HG02840 (cell line): ENCODE data around the gene LCE2B.
"Not testable (repeated sequence)": the region's sequence is repeated elsewhere in the genome, so short reads cannot be mapped to it uniquely, and the experiment has no call there.

ENCODE experiments used
- ATAC-seq: cut with Tn5 transposase; IDR thresholded peaks from one replicate; pipeline ENCODE4 v1.9.1; 2021; ENCODE audit warnings: mild to moderate bottlenecking, moderate library complexity, moderate number of reproducible peaks; ENCODE audit not compliant: unreplicated experiment, low FRiP score

LCE2B gene, protein sequence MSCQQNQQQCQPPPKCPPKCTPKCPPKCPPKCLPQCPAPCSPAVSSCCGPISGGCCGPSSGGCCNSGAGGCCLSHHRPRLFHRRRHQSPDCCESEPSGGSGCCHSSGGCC

DNA sequence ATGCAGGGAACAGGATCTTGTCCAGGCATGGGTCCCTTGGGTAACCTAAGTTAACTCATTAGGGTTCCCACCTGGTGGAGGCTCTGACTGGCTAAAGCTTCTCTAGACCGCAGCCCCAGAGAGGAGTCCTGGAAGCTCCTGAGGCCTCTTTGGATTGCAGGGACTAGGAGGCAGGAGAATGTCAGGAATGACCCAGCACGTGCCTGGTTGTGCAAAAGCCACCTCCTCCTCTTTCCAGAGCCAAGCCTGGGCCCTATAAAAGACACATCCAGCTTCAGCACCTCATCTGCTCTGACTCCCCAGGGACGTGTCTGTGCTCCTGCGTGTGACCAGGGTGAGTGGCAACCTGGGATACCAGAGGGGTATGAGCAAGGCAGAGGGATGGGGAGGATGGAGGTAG is at the start of gene LCE2B:
Gene LCE2B (plus strand): TSS at position 301 of the 400 bp plus-strand sequence. CDS start 721 bp downstream, outside the sequence.
- not testable (repeated sequence) for ATAC-seq

DNA sequence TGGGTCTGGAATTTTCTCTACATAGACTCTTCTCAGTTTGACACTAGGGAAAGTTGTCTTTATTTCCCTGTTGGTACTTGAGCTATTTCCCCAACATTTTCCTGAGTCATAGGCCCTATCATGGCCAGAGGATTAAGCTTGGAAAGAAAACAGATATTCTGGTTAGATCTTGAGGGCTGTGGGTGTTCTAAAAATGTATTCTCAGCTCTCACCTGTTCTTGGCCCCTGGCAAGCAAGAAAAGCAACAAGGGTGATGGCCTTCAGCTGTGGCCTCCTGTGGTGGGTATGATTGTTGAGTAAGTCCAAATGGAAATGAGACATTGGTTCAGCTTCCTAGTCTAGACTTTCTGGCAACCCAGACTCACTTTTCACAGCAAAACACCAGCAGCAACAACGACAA is 45.6 kb upstream of the LCE2B start:
- no peak for ATAC-seq

DNA sequence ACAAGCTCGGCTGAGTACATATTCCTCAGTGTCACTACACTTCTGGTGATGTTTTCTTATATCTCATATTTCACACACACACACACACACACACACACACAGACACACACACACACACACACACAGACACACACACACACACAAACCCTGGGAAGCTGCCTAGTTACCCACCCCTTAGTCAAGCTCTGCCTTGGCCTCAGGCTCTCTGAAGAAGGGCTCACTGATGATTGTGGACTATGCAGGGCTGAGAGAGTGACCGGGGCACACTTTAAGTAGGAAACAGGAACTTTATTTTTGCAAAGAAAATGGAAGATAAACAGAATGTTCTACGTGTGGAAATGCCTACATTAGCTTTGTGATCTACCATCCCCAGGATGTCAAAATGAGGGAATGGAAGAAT is 42.0 kb upstream of the LCE2B start:
- ATAC-seq: no peak

DNA sequence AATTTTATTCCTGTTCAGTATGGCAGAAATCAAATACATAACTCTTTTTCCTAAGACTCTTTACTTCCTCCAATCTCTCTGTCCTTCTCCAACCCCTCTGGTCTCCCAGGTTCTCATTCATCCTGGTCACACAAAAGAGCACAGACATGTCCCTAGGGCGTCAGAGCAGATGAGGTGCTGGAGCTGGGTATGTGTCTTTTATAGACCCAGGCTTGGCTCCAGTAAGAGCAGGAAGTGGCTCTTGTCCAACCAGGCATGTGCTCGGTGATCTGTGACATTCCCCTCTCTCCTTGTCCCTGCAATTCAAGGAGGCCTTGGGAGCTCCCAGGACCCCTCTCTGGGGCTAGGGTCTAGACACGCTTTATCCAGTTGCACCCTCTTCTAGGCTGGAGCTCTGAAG is 40.8 kb upstream of the LCE2B start:
- no peak for ATAC-seq

DNA sequence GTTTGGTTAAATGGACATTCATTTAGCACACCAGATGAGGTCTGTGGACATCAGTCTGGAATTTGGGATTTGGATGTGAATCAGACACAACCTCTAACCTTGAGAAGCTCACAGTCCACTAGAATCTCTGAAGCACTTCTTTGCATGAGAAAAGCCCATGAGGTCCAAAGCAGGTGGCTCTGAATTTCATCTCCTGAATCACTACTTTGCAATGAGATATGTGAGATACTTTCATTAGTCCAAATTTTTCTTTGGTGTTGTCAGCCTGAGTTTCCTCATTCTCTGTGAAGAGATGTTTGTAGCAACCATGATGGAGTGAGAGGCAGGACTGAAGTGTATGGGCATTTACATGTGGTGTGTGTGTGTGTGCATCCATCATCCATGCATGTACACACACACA is 39.3 kb upstream of the LCE2B start:
- ATAC-seq: no peak

DNA sequence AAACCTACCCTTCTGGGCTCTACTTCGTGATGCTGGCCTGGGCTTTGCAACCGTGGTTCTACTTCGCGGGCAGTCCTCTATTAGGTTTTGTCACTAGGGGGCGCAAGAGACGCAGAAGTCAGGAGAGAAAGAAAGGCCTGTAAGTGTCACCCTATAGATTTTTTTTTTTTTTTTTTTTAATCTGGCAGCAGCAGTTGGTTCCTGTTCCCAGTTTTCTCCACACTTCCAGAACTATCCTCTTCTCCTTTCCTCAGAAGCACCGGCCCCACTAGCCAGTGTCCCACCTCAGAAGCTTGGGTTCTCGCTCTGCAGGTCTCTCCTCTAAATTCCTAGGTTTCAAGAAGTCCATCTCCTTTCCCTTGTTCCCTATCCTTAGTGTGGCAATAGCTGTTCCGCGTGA is 31.8 kb upstream of the LCE2B start:
- ATAC-seq: no peak

DNA sequence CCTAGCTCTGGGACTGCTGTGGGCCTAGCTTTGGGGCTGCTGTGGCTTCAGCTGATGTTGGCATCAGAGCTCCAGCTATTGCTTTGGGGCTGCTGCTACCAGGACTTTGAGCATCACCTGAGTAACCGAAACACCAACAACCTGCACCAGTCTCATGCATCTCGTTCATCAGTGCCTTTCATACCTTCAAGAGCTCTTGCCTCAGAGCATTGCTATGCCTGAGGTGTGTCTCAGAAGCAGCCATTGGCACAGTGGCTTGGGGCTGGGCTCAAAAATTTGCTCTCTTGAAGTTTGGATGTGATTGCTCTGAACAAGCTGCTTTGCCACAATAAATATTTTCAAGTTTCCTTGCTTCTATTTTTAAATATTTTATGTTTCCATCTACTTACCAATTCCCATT is 29.5 kb upstream of the LCE2B start:
- no peak for ATAC-seq

DNA sequence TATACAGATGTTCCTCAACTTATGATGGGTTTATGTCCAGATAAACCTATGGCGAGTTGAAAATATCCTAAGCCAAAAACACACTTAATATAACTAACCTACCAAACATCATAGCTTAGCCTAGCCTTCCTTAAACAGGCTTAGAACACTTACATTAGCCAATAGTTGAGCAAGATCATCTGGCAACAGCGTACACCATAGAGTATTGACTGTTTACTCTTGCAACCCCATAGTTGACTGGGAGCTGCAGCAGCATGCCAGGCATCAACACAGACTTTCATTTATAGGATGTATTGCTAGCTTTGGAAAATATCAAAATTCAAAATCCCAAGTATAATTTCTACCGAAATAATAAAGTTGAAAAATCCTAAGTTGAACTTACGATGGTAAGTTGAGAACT is 28.2 kb upstream of the LCE2B start:
- ATAC-seq: no peak

DNA sequence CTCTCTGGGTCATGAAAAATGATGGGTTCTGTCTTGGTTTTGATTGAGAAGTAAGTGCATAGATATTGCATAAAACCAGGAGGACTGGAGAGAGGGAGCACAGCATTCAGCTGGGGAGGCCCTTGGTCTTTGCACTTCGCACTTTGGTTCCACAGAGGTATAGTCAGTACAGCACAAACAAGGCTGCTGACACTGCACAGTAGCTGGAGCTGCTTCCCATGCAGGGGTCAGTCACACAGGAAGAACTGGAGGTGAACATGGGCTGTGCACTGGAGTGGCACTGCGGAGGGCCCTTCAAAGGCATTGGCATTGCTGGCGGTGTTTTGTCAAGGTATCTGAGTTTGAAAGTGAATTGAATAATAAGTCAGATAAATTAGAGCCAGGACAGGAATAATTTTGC is 27.3 kb upstream of the LCE2B start:
- no peak for ATAC-seq

DNA sequence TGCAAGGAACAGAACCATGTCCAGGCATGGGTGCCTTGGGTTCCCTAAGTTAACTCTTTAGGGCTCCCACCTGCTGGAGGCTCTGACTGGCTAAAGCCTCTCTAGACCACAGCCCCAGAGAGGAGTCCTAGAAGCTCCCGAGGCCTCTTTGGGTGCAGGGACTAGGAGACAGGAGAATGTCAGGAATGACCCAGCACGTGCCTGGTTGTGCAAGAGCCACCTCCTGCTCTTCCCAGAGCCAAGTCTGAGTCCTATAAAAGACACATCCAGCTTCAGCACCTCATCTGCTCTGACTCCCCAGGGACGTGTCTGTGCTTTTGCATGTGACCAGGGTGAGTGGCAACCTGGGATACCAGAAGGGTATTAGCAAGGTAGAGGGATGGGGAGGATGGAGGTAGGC is 22.8 kb upstream of the LCE2B start, which contains the start of gene LCE2D:
Gene LCE2D (plus strand): TSS at position 283 of the 400 bp plus-strand sequence. CDS start 726 bp downstream, outside the sequence.
- ATAC-seq: no peak

DNA sequence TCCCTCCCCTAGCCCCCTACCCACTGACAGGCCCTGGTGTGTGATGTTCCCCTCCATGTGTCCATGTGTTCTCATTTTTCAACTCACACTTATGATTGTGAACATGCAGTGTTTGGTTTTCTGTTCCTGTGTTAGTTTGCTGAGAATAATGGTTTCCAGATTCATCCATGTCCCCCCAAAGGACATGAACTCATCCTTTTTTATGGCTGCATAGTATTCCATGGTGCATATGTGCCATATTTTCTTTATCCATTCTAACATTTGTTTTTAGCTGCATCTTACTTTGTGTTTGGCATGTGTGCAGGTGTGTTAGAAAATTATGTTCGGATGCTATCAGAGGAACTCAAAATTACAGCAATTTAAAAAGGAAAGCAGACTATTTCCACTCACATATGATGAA is 19.8 kb upstream of the LCE2B start:
- ATAC-seq: not testable (repeated sequence)

DNA sequence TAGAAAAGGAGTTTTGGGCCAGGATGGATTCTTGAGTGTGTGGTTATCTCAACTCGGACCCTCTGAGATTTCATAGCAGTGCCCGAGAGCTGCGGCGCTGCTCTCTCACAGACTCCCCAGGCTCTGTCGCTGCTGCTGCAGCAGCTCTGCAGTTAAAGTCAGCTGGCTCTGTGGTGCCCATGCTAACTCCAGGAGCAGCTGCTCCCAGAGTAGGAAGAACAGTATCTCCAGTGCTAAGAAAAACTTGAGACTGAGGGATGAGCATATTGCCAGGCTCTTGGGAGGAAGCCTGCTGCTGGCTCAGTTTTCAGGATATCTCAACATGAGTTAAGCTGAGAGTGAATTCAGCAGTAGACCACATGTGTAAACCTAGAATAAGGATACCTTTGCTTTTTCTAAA is 18.3 kb upstream of the LCE2B start:
- ATAC-seq: no peak

DNA sequence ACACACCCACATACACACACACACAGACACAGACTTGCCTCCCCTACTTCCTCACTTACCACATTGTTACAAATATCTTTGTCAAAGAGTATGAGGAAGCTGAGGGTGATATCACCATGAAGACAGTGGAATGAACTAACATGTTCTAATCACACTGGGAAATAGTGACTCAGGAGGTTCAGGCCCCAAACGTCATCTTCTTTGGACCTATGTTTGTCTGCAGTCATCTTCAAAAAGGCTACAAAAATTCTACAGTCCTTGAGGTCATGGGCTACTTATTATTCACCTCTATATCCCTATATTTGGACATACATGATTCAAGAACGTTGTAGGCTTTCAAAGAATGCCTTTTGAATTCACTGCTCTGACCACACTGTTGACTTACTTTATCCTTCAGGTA is 12.9 kb upstream of the LCE2B start:
- no peak for ATAC-seq

DNA sequence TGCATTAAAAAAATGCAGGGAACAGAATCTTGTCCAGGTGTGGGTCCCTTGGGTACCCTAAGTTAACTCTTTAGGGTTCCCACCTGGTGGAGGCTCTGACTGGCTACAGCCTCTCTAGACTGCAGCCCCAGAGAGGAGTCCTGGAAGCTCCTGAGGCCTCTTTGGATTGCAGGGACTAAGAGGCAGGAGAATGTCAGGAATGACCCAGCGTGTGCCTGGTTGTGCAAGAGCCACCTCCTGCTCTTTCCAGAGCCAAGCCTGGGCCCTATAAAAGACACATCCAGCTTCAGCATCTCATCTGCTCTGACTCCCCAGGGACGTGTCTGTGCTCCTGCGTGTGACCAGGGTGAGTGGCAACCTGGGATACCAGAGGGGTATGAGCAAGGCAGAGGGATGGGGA is 10.9 kb upstream of the LCE2B start, which contains the start of gene LCE2C:
Gene LCE2C (plus strand): TSS at position 297 of the 400 bp plus-strand sequence. CDS start 737 bp downstream, outside the sequence.
- ATAC-seq: not testable (repeated sequence)

DNA sequence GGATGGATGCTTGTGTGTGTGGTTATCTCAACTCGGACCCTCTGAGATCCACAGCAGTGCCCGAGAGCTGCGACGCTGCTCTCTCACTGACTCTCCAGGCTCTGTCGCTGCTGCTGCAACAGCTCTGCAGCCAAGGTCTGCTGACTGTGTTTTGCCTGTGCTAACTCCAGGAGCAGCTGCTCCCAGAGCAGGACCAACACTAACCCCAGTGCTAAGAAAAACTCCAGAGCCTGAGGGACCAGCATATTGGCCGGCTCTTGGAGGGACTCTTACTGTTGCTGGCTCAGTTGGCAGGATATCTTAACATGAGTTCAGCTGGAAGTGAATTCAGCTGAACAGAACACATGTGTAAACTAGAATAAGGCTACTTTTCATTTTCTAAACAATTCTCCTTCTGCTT is 6.5 kb upstream of the LCE2B start:
- no peak for ATAC-seq

DNA sequence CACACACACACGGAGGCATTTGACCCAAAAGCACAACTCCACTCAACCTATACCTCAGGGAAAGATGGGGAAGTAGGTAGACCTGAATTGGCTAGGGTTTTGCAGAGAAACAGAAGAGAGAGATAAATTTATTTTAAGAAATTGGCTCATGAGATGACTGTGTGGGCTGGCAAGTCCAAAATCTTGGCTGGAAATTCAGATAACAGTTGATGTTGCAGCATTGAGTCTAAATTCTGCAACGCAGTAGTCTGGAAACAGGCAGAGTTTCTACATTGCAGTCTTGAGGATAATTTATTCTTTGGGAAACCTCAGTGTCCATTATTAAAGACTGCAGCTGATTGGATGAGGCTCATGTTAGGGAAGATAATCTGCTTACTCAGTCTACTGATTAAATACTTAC is 4.3 kb upstream of the LCE2B start:
- ATAC-seq: no peak

DNA sequence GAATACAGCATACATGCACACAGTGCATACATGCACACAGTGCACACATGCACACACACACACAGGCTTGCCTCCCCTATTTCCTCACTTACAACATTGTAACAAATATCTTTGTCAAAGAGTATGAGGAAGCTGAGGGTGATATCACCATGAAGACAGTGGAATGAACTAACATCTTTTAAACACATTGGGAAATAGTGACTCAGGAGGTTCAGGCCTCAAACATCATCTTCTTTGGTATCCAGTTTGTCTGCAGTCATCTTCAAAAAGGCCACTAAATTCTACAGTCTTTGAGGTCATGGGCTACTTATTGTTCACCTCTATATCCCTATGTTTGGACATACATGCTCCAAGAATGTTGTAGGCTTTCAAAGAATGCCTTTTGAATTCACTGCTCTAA is 2.1 kb upstream of the LCE2B start:
- no peak for ATAC-seq

DNA sequence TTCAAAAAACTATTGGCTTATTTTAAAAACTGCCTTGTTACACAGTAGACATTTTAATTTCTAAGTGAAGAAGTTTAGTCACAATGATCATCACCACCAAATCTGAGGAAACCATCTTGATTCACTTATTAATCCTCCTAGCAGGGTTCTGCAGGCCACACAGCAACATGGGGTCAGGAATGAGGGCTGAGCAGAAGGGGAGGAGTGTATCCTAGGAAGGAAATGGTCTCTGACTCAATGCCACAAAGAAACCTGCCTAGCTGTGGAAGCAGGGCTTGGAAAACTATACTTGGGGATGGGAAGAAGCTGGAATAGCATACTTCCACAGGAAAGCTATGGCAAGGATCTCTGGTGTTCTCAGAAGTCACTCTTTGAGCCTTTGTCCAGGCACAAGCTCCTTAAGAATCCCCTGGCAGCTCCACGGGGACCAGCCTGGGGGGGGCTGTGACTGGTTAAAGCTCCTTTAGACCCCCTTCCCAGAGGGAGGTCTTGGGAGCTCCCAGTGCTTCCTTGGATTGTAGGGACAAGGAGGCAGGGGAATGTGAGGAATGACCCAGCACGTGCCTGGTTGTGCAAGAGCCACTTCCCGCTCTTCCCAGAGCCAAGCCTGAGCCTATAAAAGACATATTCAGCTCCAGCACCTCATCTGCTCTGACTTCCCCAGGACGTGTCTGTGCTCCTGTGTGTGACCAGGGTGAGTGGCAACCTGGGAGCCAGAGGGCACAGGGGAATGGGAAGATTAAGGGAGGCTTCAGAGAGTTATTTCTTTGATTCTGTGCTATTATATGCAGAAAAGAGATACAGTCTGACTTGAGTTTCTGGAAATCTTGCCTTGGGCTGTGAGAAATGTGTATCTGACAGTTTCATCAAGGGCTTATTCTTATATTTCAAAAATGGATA is 12.0 kb downstream of the LCE2B start, which contains the start of gene LCE2A:
Gene LCE2A (plus strand): TSS at position 645 of the 900 bp plus-strand sequence. CDS start 557 bp downstream, outside the sequence.
- no peak for ATAC-seq

DNA sequence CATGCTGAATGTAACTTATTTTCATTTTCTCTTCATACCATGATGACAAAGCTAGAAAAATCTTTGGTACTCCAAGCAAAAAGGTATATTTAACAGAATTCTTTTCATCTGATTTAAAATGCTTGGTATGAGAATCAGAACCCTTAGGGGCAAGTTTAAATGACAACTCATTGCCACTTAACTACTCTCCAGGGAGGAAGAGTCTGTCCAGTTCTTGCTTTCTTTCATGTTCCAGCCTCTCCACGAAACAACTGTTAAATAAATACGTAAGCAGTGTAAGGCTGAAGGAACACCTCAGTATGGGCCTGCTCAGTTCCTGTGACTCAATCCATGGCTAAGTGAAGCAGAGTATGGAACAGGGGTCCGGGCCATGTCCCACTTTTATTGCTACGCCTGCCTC is 13.8 kb downstream of the LCE2B start:
- no peak for ATAC-seq

DNA sequence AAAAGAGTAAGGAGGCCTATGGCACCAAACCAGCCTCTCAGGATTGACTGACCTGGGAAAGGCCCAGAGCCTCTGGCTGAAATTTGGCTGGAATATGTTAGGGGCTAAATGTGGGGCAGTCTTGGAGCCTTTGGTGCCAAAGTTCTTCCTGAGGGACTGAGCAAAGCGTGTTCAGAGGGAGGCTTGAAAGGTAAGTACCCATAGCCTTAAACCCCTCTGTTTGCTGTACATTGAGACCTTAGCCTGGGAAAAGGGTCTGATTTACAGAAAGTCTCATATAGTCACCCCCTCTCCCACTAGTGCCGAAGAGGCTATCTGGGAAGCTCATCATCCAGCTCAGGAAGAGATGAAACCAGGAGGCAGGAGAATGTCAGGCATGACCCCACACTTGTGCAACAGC is 21.9 kb downstream of the LCE2B start, which contains the start of gene LCE4A:
Gene LCE4A (plus strand): TSS at position 301 of the 400 bp plus-strand sequence. CDS start 916 bp downstream, outside the sequence.
- ATAC-seq: no peak

DNA sequence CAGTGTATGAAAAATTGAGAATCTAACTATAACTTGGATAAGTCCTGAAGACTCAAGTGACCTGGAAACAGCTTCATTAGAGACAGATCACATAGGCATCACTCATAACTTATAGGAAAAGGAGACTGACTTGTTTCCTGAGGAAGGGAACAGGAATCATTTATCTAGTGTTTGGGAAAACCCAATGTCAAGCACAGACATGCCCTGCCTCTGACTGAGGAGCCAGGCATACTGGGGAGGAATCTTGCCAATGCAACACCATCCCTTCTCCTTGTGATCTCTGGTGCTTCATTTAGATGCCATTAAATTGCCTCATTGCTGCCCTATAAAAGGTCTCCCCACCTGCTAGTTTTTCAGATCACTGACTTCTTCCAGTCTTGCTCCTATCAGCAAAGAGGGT is 32.3 kb downstream of the LCE2B start:
- no peak for ATAC-seq

DNA sequence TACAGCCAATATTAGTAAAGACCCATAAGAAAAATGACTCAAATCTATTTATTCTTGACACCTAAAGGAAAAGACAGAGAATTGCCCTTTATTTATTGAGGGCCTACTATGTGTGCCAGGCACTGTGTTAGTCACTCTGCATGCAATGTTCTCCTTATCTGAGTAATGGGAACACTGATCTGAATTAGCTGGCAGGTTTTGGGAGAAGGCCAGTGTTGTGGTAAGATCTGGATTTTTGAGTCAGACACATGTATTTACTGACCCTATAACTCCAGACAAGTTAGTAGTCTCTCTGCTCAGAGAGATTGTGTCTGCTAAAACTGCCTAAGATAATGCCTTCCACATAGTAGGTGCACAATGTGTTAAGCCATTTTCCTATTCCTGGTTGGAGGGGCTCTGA is 39.3 kb downstream of the LCE2B start:
- ATAC-seq: no peak
